Measurements from ENCODE around the gene ZFR.

- no peak for TF ChIP-seq EZH2phosphoT487 (IDR thresholded peaks at IDR 0.05; ENCODE audit: low read depth, severe bottlenecking, unreplicated experiment)
- TF ChIP-seq, protein P1, sequence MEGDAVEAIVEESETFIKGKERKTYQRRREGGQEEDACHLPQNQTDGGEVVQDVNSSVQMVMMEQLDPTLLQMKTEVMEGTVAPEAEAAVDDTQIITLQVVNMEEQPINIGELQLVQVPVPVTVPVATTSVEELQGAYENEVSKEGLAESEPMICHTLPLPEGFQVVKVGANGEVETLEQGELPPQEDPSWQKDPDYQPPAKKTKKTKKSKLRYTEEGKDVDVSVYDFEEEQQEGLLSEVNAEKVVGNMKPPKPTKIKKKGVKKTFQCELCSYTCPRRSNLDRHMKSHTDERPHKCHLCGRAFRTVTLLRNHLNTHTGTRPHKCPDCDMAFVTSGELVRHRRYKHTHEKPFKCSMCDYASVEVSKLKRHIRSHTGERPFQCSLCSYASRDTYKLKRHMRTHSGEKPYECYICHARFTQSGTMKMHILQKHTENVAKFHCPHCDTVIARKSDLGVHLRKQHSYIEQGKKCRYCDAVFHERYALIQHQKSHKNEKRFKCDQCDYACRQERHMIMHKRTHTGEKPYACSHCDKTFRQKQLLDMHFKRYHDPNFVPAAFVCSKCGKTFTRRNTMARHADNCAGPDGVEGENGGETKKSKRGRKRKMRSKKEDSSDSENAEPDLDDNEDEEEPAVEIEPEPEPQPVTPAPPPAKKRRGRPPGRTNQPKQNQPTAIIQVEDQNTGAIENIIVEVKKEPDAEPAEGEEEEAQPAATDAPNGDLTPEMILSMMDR (IDR thresholded peaks at IDR 0.05; ENCODE audit: poor library complexity), result no peak
- no peak for TF ChIP-seq EZH2 (IDR thresholded peaks at IDR 0.05; ENCODE audit: borderline replicate concordance)
Observed at GRCh38 chr5:32319926-32320543, 124.5 kb downstream of the ZFR start.
